Fibroblast of skin of right biceps (primary cell): ENCODE measurements around the gene FBXO4.
A peak's percentile ranks its signal among the peaks of the same experiment; 100 is the strongest.
"Not testable (repeated sequence)": the region's sequence is repeated elsewhere in the genome, so short reads cannot be mapped to it uniquely, and the experiment has no call there.

Experiments
- DNase-seq: peaks from one replicate; pipeline ENCODE4 v3.0.0-alpha.2; 2013

FBXO4 gene

DNA sequence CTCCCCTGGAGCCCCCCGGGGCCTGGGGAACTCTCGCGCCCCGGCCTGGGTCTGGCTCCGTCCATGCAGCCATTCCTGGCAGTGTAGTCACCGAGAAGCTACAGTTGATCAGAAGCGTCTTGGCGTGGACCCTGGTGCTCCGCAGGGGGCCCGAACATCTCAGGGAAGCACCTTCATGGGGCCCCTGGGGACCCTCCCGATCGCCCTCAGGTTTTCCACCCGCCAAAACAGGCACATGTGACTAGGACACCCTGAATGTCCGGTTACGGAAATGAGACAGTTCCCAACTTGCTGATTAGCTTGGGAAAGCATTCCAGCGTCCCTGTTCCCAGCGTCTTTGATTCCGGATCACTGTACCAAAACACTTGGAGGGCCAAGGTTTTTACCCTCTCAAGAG lies 472 bp downstream of the FBXO4 start:
- peak; percentile 45 for DNase-seq

DNA sequence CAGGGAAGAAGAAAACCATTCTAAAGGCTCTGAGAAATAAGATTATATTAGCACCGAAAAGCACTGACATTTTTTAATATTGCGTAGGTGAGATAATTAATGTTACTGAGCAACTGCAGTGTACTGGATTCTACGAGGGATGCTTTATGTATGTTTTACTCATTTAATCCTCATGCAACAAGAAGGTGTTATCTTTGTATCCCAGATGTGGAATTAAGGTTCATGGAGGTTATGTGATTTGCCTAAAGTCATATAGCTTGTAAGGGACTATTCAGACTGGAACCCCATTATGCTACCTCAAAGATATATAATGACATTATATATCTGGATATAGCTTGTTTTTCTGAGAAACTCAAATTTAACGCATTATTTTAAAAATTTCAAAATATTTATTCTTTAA lies 2.5 kb downstream of the FBXO4 start:
- DNase-seq = no peak

GRCh38 chr5:41929035-41929434 lies 4.0 kb downstream of the FBXO4 start:
- no peak for DNase-seq

- no peak for DNase-seq
Measured at GRCh38 chr5:41932770-41933169, 7.7 kb downstream of the FBXO4 start.

- no peak for DNase-seq
Measured at GRCh38 chr5:41935544-41935943, 10.5 kb downstream of the FBXO4 start.

DNA sequence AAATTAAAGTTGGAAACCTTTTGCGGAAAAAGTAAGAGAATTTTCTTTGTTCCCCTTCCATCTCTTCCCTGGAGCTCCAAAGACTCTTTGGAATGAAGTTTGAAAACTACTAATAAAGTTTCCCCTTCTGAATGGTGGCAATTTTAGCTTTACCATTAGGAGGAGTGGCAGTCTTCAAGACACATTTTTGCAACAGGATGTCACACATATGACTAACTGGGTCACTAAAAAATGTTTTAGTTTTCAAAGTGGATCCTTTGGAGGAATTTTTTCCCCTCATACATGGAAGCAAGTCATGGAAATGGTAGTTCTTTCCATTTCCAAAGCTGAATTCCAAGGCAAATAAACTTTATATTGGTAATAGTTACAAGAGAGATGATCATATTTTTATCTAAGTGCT lies 15.6 kb downstream of the FBXO4 start:
- DNase-seq = peak; percentile 15

- not testable (repeated sequence) for DNase-seq
Measured at GRCh38 chr5:41945332-41945955, 20.4 kb downstream of the FBXO4 start.

- DNase-seq = no peak
Measured at GRCh38 chr5:41951224-41951623, 26.1 kb downstream of the FBXO4 start.

DNA sequence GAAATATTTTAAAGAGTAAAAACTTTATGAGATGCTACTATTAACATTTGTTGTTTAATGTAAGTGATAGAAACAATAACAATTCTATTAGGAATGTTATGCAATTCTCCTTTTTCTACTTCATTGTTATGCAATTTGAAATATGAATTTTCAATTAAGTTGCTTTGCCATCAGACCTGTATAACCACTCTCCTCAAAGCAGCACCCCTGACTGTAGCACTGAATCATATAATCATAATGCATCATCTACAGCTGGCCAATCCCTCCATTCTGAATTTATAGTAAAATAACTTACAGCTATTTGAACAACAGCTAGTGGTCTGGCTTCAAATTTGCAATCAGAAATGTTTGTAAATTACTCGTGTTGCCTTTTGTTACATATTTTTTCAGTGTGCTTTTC lies 29.2 kb downstream of the FBXO4 start:
- DNase-seq = no peak

- DNase-seq = no peak
Measured at GRCh38 chr5:41955432-41956024, 30.4 kb downstream of the FBXO4 start.

GRCh38 chr5:41956943-41957342 lies 31.9 kb downstream of the FBXO4 start:
- no peak for DNase-seq

DNA sequence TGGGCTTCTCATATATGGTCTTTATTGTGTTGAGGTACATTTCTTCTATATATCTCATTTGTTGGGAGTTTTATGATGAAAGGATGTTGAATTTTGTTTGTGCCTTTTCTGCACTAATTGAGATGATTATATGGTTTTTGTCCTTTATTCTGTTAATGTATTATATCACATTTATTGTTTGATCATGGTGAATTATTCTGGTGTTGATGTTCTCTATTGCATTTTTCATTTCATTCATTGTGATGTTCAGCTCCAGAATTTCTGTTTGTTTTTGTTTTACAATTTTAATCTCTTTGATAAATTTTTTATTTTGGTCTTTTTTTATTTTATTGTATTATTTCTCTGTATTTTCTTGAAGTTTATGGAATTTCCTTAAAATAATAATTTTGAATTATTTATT lies 35.4 kb downstream of the FBXO4 start:
- DNase-seq = no peak

- no peak for DNase-seq
Measured at GRCh38 chr5:41961736-41962135, 36.7 kb downstream of the FBXO4 start.

- no peak for DNase-seq
Measured at GRCh38 chr5:41962491-41962890, 37.4 kb downstream of the FBXO4 start.

GRCh38 chr5:41966401-41967105 lies 41.5 kb downstream of the FBXO4 start:
- DNase-seq = no peak

DNA sequence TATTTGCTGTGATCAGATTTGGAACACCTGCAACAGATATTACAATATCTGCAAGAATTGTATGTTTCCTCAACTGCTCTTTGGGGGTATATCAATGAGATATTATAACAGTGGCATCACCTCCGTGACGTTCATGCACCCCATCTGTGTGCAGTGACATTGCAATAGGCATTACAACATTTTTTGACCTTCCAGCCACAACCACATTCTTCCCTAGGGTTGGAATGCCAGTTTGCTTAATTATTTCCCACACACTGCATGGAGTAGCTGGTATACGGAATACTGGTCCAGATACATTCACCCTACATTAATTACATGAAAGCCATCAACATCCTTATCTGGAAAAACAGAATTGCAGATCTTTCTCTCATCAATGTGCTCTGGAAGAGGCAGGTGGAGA lies 42.3 kb downstream of the FBXO4 start:
- no peak for DNase-seq

- DNase-seq = no peak
Measured at GRCh38 chr5:41968153-41968723, 43.2 kb downstream of the FBXO4 start.

DNA sequence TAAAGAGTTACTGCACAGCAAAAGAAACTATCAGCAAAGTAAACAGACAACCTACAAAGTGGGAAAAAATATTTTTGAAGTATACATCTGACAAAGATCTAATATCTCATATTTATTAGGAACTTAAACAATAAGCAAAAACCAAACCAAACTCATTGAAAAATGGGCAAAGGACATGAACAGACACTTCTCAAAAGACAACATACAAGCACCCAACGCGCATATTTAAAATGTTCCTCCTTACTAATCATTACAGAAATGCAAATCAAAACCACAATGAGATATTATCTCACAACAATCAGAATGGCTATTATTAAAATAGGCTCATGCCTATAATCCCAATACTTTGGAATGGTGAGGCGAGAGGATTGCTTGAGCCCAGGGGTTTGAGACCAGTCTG lies 48.0 kb downstream of the FBXO4 start:
- no peak for DNase-seq

- DNase-seq = no peak
Measured at GRCh38 chr5:41973887-41974286, 48.8 kb downstream of the FBXO4 start.

DNA sequence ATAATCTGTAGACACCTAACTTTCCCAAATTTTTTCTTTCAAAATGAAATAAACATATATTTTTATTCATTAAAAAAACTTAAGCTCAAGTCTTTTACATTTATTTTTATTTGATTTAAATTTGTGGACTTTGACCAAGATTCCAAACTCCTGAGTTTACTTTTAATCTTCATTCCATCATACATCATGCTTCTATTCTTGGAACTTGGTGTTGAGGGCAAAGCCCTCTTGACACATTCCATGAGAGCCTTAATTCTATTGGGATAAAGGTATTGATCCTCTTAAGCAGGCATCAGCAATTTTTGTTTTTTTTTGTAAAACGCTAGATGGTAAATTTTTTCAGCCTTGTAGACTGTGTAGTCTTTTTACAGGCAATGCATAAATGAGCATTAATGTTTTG lies 53.6 kb downstream of the FBXO4 start:
- peak; percentile 5 for DNase-seq

GRCh38 chr5:41980396-41980795 lies 55.3 kb downstream of the FBXO4 start:
- DNase-seq = no peak

- no peak for DNase-seq
Measured at GRCh38 chr5:41980870-41981269, 55.8 kb downstream of the FBXO4 start.

- not testable (repeated sequence) for DNase-seq
Measured at GRCh38 chr5:41982858-41983257, 57.8 kb downstream of the FBXO4 start.

DNA sequence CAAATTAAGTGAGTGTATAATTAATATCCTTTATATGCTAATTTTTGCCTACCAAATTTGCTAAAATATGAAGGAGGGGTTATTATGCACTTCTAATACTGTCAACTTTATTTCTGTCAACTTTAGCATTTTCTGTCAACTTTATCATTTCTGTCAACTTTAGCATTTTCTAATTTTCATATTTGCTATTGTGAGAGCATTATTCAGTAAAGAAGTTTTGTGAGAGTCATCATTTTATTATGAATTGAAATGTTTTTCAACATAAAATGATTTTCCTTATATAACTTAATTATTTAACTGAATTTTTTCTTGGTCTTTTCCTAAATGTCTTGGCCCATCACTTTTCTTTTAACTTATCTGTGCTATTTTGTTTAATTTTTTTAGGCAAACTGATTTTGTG lies 58.2 kb downstream of the FBXO4 start:
- DNase-seq = no peak
